GM10266 (cell line): ENCODE results near the gene C12orf57.

Experiments used
- DNase-seq: peaks from one replicate; pipeline ENCODE4 v3.0.0; 2012; ENCODE audit errors: extremely low spot score
- TF ChIP-seq, protein P1 (sequence below): IDR thresholded peaks from 2 replicates; pipeline ENCODE4 v1.5.1; 2012; ENCODE audit warnings: mild to moderate bottlenecking, low read depth; ENCODE audit not compliant: control insufficient read depth, insufficient read depth; ENCODE audit errors: missing control alignments

Gene C12orf57

DNA sequence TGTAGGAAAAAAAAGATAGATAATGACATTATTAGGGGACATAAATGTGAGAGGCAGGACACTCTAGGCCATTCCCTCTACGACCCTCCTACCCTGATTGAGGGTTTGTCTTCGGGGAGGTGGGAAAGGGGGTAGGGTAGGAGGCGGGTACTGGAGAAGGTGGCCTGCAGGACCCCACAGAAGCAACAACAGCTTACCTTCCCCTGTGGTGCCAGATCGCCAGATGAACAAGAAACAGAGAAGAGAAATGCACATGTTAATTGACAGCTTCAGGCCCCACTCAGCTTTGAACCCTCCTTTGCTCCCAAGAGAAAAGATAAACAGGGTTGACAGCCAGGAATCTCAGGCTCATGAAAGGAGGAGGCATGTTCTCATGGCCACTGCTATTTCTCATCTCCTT lies 21.9 kb downstream of the C12orf57 start:
- TF ChIP-seq, protein P1, sequence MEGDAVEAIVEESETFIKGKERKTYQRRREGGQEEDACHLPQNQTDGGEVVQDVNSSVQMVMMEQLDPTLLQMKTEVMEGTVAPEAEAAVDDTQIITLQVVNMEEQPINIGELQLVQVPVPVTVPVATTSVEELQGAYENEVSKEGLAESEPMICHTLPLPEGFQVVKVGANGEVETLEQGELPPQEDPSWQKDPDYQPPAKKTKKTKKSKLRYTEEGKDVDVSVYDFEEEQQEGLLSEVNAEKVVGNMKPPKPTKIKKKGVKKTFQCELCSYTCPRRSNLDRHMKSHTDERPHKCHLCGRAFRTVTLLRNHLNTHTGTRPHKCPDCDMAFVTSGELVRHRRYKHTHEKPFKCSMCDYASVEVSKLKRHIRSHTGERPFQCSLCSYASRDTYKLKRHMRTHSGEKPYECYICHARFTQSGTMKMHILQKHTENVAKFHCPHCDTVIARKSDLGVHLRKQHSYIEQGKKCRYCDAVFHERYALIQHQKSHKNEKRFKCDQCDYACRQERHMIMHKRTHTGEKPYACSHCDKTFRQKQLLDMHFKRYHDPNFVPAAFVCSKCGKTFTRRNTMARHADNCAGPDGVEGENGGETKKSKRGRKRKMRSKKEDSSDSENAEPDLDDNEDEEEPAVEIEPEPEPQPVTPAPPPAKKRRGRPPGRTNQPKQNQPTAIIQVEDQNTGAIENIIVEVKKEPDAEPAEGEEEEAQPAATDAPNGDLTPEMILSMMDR, result no peak
- DNase-seq, result no peak

DNA sequence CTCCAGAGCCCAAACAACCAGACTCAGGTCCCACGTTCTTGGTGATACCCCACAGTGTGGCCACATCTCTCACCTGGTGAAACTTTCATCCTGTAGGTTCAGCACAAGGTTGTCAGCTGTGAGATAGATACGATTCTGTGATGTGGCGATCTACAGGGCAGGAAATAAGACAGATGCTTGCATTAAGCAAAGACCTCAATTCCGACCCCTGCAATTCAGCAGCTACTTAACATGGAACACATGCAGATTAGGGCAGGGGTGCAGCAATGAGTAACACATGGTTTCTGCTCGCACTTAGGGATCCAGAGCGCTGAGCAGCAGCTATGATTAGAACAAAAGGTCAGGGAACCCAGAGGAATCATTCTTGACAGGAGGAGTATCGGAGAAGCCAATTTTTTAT lies 22.5 kb downstream of the C12orf57 start:
- TF ChIP-seq, protein P1, result no peak

DNA sequence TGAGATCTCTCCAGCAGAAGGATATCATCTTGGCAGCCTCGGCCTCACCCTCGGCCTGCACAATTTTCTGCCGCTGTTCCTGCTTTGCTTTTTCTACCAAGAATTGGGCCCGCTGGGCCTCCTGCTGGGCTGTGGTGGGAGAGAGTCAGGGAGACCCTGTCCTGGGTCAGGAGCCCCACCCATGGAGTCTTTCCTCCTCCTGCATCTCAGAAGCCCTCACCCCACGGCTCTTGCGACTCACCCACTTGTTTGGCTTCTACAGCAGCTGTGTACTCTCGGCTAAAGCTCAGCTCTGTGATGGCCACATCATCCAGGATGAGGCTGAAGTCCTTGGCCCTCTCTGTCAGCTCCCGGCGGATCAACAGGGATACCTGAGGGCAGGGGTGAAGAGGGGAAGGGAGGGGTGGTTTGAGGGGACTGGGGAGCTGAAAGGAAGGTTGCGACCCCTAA lies 23.9 kb downstream of the C12orf57 start:
- DNase-seq, result no peak
- TF ChIP-seq, protein P1, result no peak

More for the DNA sequence above, 22.5 kb downstream of the C12orf57 start:
- DNase-seq, result no peak

DNA sequence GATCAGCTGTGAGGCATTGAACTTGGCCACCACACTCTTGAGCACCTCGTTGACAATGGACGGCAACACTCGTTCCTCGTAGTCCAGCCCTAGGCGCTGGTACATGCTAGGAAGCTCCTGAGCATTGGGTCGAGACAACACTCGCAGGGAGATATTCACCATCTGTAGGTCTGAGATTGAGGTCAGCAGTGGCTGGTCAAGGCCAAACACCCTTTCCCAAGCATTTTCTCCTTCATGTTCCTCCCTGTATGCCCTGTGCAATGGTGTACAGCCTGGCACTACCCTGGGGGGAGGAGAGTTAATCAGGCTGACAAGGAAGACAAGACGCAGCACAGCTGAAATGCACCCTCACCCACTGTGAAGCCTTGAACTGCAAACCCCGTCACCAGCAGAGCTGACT lies 24.6 kb downstream of the C12orf57 start:
- TF ChIP-seq, protein P1, result no peak
- no peak for DNase-seq

DNA sequence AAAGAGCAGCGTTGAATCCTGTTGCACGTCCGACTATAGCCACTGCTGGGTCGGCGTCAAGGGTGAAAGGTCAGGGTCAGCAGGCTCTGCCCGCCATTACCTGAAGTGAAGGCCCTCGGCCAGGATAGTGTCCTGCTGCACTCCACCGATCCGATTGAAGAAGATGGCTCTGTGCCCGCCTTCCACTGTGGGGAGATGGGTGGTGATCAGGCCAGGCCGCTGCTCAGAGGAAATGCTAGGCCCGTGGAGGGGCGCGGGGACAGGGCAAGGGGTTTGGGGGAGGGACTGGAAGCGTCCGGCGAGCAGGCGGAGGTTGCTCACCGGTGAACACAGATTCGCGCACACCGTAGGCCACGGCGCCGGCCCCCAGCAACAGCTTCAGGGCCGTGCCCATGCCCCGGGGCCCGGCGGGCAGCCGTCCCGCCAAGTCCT lies 26.3 kb downstream of the C12orf57 start:
- no peak for DNase-seq
- TF ChIP-seq, protein P1, result no peak

DNA sequence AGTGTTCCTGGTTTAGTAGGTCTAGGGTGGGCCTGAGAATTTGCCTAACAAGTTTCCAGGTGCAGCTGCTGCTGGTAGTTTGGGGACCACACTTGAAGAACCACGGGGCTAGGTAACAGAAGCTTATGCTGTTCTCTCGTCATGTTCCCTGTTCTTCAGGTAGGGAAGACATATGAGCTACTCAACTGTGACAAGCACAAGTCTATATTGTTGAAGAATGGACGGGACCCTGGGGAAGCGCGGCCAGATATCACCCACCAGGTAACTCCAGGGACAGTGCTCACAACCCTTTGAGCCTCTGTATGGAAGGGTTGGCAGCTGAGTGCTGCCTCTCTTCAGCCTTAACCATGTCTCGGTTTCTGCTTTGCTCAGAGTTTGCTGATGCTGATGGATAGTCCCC lies 30.4 kb downstream of the C12orf57 start:
- DNase-seq, result no peak
- TF ChIP-seq, protein P1, result no peak

DNA sequence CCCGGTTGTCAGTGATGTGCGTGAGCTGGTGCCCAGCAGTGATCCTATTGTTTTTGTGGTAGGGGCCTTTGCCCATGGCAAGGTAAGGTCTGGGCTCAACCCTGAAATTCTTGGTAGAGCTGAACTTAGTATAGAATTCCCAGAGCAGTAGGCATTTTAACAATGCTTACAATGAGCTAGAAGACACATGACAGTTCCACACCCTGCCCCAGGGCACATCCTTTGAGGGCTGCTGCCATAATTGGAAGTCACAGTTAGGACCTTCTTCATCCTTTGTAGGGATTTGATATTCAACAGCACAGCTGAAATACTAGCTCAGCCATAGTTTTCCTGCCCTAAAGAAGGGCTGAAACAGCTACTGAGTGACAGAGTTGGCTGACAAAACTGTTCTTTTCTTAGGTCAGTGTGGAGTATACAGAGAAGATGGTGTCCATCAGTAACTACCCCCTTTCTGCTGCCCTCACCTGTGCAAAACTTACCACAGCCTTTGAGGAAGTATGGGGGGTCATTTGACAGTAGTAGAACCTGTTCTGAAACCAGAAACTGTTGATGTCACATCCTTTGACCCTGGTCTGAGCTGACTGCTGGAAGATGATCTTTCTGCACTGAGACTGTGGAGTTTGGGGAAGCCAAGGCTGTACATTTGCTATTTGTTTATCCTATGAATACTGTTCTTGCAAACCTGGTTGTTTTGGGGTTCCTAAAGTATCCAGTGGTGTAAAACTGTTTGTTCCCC lies 31.6 kb downstream of the C12orf57 start:
- TF ChIP-seq, protein P1, result no peak
- no peak for DNase-seq
